GM12873 (cell line): ENCODE data around the gene EXOSC5.

Experiments
- CTCF ChIP-seq: IDR thresholded peaks from 2 replicates; pipeline ENCODE4 v1.5.1; 2012; ENCODE audit warnings: low read depth, mild to moderate bottlenecking, moderate library complexity, low read length, control low read depth; ENCODE audit not compliant: insufficient read depth; ENCODE audit errors: missing control alignments

EXOSC5 gene

GRCh38 chr19:41357746-41358145 is 39.4 kb downstream of the EXOSC5 start:
- no peak for TF ChIP-seq CTCF

GRCh38 chr19:41356984-41357739 is 40.0 kb downstream of the EXOSC5 start:
- no peak for TF ChIP-seq CTCF

GRCh38 chr19:41355802-41356201 is 41.4 kb downstream of the EXOSC5 start:
- no peak for TF ChIP-seq CTCF

- TF ChIP-seq CTCF: no peak
These were observed 42.1 kb downstream of the EXOSC5 start for GRCh38 chr19:41355035-41355434.

- TF ChIP-seq CTCF: no peak
These were observed 42.7 kb downstream of the EXOSC5 start for GRCh38 chr19:41354343-41354953.

- TF ChIP-seq CTCF: peak; percentile 88
These were observed 43.5 kb downstream of the EXOSC5 start, which contains the start of gene TGFB1 for GRCh38 chr19:41353466-41354342. TGFB1 (minus strand) TSS chr19:41353922; CDS start chr19:41353044, 878 bp downstream.
